ENCODE measurements around the gene ALDH3B2.
"Not testable (repeated sequence)": the region's sequence is repeated elsewhere in the genome, so short reads cannot be mapped to it uniquely, and the experiment has no call there.

Gene ALDH3B2

GRCh38 chr11:67637441-67637840, 37.0 kb downstream of the ALDH3B2 start:
- not testable (repeated sequence) for H3K27ac Mint-ChIP-seq; H3K36me3 Mint-ChIP-seq; H3K9me3 Mint-ChIP-seq; H3K4me3 Mint-ChIP-seq; H3K27me3 Mint-ChIP-seq; ATAC-seq (replicated peaks); DNase-seq
- H3K4me1 Mint-ChIP-seq: peaks cover 10 to 16% of the 10 kb centered on the region in 2 donors

DNA sequence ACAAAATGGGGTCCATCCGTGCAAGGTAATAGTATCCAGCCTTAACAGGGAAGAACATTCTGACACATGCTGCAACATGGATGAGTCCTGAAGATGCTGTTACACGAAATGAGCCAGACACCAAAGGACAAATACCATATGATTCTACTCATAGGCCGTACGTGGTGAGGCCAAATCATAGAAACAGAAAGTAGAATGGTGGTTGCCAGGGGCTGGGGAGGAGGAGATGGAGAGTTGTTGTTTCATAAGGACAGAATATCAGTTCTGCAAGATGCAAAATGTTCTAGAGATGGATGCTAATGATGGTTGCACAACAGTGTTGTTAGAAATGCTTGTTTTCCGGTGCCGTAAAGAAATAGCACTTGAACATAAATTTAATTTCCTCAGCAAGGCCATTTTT, 37.5 kb downstream of the ALDH3B2 start:
- H3K4me3 Mint-ChIP-seq: no peak overlapping the region
- H3K27me3 Mint-ChIP-seq: peaks cover 3 to 5% of the 10 kb centered on the region in 2 donors
- peaks cover 10 to 18% of the 10 kb centered on the region in 2 donors for H3K4me1 Mint-ChIP-seq
- no peak overlapping the region for H3K27ac Mint-ChIP-seq
- ATAC-seq (replicated peaks): no peak
- no peaks in the 10 kb centered on the region for H3K36me3 Mint-ChIP-seq
- no peaks in the 10 kb centered on the region for H3K9me3 Mint-ChIP-seq
- DNase-seq: no peak

- no peaks in the 10 kb centered on the region for H3K36me3 Mint-ChIP-seq
- peaks cover 2 to 3% of the 10 kb centered on the region in 2 donors for H3K27me3 Mint-ChIP-seq
- H3K4me3 Mint-ChIP-seq: no peak overlapping the region
Measured at GRCh38 chr11:67635231-67635521, 39.2 kb downstream of the ALDH3B2 start.

DNA sequence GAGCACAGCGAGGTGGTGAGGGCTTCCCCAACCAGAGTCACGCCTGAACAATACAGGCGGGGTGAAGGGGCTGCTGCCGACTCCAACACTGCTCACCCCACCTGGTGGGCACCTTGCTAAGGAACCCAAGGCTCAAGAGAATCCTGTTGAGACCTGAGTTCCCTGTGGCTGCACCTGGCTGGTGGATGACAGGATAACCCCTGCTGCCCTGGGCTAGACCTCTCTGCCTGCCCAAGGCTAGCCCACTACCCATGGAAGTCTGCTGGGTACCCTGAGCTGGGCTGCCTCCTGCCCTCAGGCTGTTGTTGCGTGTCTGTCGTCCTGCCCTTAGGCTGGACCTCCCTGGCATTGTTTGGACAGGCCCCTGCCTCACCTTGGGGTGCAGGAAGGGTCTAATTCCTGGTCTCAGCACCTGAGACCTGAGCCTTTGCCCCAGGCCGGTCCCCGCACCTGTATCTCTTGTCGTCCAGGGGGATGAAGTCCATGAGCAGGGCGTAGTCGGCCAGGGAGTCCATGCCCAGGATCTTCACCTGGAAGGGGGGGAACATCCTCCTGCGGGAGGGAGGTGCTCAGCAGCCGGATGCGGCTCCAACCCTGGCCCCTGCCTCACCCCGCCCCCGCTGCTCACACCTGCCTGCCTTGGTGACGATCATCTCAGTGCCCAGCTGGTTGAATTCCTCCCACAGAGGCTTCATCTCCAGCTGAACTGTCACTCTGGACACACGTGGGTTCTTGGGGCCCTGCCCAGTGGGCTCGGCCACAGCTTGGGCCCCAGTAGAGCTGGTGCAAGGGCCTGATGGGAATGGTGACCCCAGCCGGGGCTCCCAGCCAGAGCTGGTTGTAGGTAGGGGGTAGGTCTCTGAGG, 39.8 kb downstream of the ALDH3B2 start:
- H3K4me3 Mint-ChIP-seq: no peak overlapping the region
- DNase-seq (no peak), ATAC-seq (replicated peaks) (no peak)
- no peak overlapping the region for H3K27ac Mint-ChIP-seq
- H3K36me3 Mint-ChIP-seq: no peaks in the 10 kb centered on the region
- no peaks in the 10 kb centered on the region for H3K9me3 Mint-ChIP-seq
- H3K4me1 Mint-ChIP-seq: peaks cover 13 to 23% of the 10 kb centered on the region in 2 donors
- peaks cover 0 to 3% of the 10 kb centered on the region in 2 donors for H3K27me3 Mint-ChIP-seq

More at GRCh38 chr11:67635231-67635521, 39.2 kb downstream of the ALDH3B2 start:
- DNase-seq (no peak), ATAC-seq (replicated peaks) (no peak)
- peaks cover 16 to 27% of the 10 kb centered on the region in 2 donors for H3K4me1 Mint-ChIP-seq
- H3K9me3 Mint-ChIP-seq: no peaks in the 10 kb centered on the region
- H3K27ac Mint-ChIP-seq: no peak overlapping the region

DNA sequence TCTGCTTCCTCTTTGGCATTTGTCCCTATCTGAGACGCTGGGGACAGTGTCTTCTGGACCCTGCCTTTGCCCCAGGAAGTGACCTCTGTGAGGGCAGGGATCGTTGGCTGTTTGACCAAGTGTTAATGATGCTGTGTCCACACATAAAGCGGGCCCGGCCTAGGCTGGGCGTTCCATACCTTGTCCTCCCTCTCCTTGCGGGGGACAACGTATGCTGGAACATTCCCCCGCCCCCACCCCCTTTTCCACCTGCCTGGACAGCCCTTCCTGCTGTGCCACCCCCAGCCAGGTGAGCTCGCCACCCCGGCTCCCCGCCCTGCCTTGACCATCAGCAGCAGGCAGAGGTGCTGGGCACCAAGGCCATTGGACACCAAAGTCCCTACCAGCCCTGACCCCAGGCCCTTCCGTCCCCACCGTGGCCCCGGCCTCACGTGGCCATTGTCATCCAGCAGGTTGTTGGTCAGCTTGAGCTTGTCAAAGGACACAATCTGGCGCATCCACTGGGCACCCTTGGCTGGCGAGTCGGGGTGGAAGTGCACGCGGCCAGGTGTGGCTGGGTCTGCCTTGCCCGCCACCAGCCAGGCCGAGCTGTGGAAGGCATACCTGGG, 40.6 kb downstream of the ALDH3B2 start:
- Mint-ChIP-seq H3K4me1 (peaks cover 13 to 26% of the 10 kb centered on the region in 2 donors), H3K27ac (peak overlapping the region; percentile 33), H3K27me3 (peaks cover 0 to 3% of the 10 kb centered on the region in 2 donors), H3K4me3 (no peak overlapping the region), H3K9me3 (no peaks in the 10 kb centered on the region), H3K36me3 (no peaks in the 10 kb centered on the region)
- DNase-seq (no peak), ATAC-seq (replicated peaks) (no peak)

DNA sequence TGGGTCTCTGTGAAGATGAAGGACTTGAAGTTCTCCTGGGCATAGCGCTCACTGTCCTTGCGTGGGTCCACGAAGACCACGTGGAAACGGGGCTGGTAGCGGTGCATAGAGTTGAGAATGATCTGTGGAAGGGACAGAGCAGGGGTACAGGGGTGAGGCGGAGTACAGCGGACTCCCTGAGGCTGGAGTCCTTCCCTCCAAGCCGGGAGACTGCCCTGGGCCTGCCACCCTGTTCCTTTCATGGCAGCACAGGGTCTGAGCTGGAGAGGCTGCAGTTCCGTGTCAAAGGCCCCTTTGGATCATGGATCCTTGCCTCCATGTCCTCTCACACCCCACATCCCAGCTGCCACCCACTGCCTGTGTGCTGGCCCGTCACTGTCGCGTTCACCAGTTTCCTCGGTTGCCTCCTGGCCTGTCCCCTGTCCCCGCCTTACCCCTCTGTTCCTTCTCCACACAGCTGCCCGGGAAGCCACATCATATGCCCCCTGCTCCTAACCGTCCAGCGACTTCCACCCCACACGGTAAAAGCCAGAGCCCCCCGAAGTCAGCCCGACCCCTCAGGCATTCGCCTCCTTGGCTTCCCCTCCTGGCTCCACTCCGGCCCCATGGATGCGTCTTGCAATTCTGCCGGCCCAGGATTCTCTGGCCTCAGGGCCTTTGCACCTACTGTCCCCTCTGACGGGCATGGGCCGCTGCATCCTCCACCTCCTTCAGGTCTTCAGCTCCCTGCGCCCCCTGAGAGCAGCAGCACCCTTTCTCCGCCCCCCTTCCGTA, 41.3 kb downstream of the ALDH3B2 start:
- H3K4me3 Mint-ChIP-seq: no peak overlapping the region
- H3K27me3 Mint-ChIP-seq: peaks cover 0 to 3% of the 10 kb centered on the region in 2 donors
- no peaks in the 10 kb centered on the region for H3K9me3 Mint-ChIP-seq
- H3K27ac Mint-ChIP-seq: peak overlapping the region; percentile 33
- no peaks in the 10 kb centered on the region for H3K36me3 Mint-ChIP-seq
- ATAC-seq (replicated peaks) (no peak), DNase-seq (no peak)
- peaks cover 13 to 31% of the 10 kb centered on the region in 2 donors for H3K4me1 Mint-ChIP-seq

DNA sequence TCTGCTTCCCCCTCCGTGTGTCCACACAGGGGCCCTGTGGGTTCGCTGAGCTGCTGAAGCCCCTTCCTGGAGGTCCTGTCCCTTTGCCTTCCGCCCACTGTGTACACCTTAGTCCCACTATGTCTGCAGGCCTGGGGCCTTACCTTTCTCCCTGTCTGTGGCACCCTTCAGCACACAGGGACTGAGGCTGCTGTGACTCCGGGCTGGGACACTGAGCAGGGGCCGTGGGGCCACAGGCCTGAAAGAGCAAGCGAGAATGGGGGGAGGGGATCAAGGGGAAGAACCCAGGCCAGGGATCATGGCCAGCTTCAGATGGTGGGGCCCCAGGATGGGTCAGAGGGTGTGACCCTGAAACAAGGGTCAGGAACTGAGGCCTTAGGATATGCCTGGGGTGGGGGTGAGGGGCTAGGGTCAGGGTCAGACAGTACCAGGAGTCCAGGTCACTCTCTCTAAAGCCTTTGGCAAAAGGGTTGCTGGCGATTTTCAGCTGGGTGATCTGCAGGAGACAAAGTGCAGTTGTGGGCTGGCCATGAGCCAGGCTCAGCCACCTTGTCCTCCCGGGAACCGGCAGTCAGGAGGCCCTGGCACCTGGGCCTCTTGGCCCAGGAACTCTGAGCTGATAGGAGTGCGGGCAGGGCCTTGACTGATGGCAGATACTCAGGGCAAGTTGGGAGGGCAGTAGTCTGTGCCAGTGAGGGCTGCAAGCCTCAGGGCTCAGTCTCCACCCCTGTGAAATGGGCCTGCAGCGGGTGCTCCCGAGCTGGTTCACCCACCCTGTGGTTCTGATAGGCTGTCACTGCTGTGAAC, 42.0 kb downstream of the ALDH3B2 start:
- Mint-ChIP-seq H3K4me1 (peaks cover 17 to 34% of the 10 kb centered on the region in 2 donors), H3K9me3 (no peaks in the 10 kb centered on the region), H3K27me3 (peaks cover 0 to 3% of the 10 kb centered on the region in 2 donors), H3K36me3 (peaks cover 6% of the 10 kb centered on the region in 2 donors), H3K4me3 (peak overlapping the region in 1 of 2 donors; percentile 59), H3K27ac (peak overlapping the region; percentile 73)
- no peak for ATAC-seq (replicated peaks)
- DNase-seq: no peak

GRCh38 chr11:67631853-67632174, 42.6 kb downstream of the ALDH3B2 start:
- ATAC-seq (replicated peaks): no peak
- Mint-ChIP-seq H3K9me3 (no peaks in the 10 kb centered on the region), H3K27ac (peak overlapping the region; percentile 73), H3K27me3 (peaks cover 0 to 3% of the 10 kb centered on the region in 2 donors), H3K36me3 (peaks cover 11% of the 10 kb centered on the region in 2 donors), H3K4me3 (peak overlapping the region in 1 of 2 donors; percentile 59), H3K4me1 (peaks cover 16 to 28% of the 10 kb centered on the region in 2 donors)
- no peak for DNase-seq

DNA sequence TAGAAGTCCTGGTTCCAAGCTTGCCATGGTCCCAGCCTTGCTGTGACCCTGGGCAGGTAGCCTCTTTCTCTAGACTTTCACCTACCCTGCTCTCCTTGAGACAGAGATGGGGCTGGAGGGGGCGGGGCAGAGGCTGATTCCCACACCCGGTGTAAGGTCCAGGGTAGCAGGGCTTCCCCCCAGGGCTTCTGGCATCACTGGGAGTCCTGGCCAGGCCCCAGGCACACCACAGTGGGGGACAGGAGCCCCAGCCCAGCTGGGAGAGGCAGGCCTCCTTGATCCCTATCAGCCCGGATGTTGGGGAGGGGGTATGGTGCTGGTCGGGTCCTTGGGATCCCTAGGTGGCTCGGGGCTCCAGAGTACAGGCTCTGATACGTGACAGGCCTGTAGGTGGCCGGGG, 43.0 kb downstream of the ALDH3B2 start:
- Mint-ChIP-seq H3K4me3 (peak overlapping the region in 1 of 2 donors; percentile 86), H3K9me3 (no peaks in the 10 kb centered on the region), H3K4me1 (peaks cover 16 to 26% of the 10 kb centered on the region in 2 donors), H3K27me3 (peaks cover 0 to 3% of the 10 kb centered on the region in 2 donors), H3K36me3 (peaks cover 14 to 15% of the 10 kb centered on the region in 2 donors), H3K27ac (no peak overlapping the region)
- ATAC-seq (replicated peaks) (no peak), DNase-seq (no peak)

DNA sequence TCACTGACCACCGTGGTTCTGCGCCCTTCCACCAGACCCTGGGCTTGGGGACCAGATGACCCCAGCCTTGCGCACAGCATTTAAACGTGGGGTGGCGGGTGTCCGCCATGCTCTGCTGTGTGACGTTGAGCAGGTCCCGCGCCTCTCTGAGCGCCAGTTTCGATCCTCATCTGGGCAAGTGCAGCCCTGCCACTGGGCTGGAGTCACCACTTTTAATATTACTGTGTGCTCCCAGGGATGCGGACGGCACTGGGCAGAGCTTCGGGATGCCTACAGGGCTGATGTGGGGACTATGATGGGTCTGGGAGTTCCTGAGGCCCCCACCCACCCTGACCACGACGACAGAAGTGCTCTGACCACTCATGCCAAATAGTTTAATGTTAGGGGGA, 43.5 kb downstream of the ALDH3B2 start:
- peak overlapping the region; percentile 88 for H3K27ac Mint-ChIP-seq
- H3K27me3 Mint-ChIP-seq: peaks cover 0 to 3% of the 10 kb centered on the region in 2 donors
- peak overlapping the region; percentile 82 to 86 for H3K4me3 Mint-ChIP-seq
- ATAC-seq (replicated peaks) (no peak), DNase-seq (no peak)
- H3K36me3 Mint-ChIP-seq: peaks cover 14 to 18% of the 10 kb centered on the region in 2 donors
- H3K4me1 Mint-ChIP-seq: peaks cover 16 to 26% of the 10 kb centered on the region in 2 donors
- H3K9me3 Mint-ChIP-seq: no peaks in the 10 kb centered on the region

DNA sequence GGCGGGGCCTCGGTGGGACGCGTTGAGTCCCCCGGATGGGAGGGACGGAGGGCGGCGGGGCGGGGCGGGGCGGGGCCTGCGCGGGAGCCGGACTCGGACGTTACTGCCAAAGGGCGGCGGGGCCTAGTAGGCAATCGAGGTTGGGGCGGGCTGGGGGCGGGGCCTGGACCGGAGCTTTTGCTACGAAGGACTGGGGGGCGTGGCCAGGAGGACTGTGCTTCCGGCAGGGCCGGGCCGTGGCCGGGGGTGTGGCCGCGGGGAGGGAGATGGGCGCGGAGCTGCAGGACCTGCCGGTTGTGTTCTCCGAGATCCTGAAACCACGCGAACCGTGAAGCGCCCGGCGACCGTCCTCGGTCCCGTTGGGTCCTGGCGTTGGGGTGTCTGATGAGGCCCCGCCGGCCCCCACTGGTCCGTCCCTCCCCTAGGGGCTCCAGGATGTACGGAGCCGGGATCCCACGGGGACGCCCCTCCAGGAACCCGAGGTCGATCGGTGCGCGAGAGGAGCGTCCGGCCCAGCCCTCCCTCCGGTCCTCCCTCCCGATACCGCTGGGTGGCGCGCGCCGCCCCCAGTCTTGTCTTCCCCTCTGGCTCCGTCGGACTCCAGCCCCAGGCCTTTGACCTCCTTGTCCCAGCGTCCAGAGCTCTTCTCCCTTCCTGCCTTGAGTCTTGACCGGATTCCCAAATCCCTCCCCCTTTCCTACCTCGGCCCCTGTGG, 44.0 kb downstream of the ALDH3B2 start:
- DNase-seq (peak; percentile 96), ATAC-seq (replicated peaks) (peak; percentile 68 to 76)
- H3K4me1 Mint-ChIP-seq: peaks cover 16 to 28% of the 10 kb centered on the region in 2 donors
- peaks cover 0 to 3% of the 10 kb centered on the region in 2 donors for H3K27me3 Mint-ChIP-seq
- peaks cover 14 to 18% of the 10 kb centered on the region in 2 donors for H3K36me3 Mint-ChIP-seq
- peak overlapping the region; percentile 82 to 86 for H3K4me3 Mint-ChIP-seq
- H3K9me3 Mint-ChIP-seq: no peaks in the 10 kb centered on the region
- H3K27ac Mint-ChIP-seq: peak overlapping the region; percentile 88

GRCh38 chr11:67629386-67630227, 44.8 kb downstream of the ALDH3B2 start, which contains the start of gene NUDT8:
Gene NUDT8, minus strand, starts transcription at chr11:67629937. Its CDS starts 26 bp downstream, at chr11:67629911.
- peak within 1 kb of the TSS; percentile 82 to 86 for H3K4me3 Mint-ChIP-seq
- peaks cover 16 to 33% of the 10 kb centered on the region in 2 donors for H3K4me1 Mint-ChIP-seq
- H3K9me3 Mint-ChIP-seq: no peaks in the 10 kb centered on the region
- H3K27ac Mint-ChIP-seq: peak within 1 kb of the TSS; percentile 93
- no peaks in the 10 kb centered on the region for H3K27me3 Mint-ChIP-seq
- peak; percentile 88 for DNase-seq
- ATAC-seq (replicated peaks): peak; percentile 73
- H3K36me3 Mint-ChIP-seq: peaks cover 14 to 18% of the 10 kb centered on the region in 2 donors

Data from stimulated activated naive B cell treated with anti-CD40 and anti-IgM and Interleukin-4, amounts not matched to agents 10 μg/mL and 1 μg/mL and 100 μg/mL, for 72 hours (primary cell).